CD14-positive monocyte (primary cell): ENCODE measurements around the gene SEC61B. TPM values are rescaled to one million over a fixed set of nuclear protein-coding genes. Genes with fewer than 3 reads are reported as not detected.

Experiments used
- DNase-seq, 3 donors: peaks; one replicate each; pipeline ENCODE4 v3.0.0-alpha.2; 2011 to 2022
- H2AFZ ChIP-seq: 2 replicates; pipeline ENCODE4 v1.6.0; 2012; ENCODE audit warnings: mild to moderate bottlenecking, low read depth, low read length, inconsistent platforms; ENCODE audit not compliant: insufficient read depth, poor library complexity, severe bottlenecking
- H3K27ac ChIP-seq, 2 donors: 1 replicate in 1 of 2; 2 replicates in 1 of 2; pipeline ENCODE4 v1.5.1; 2012 to 2013; ENCODE audit warnings: low read length in 2 of 2, control low read depth in 1 of 2, inconsistent platforms in 1 of 2, low read depth in 1 of 2, mild to moderate bottlenecking in 1 of 2
- H3K27me3 ChIP-seq, 2 donors: one replicate each; pipeline versions ENCODE4 v1.6.0 to v1.6.1; 2011 to 2013; ENCODE audit warnings: low read length in 2 of 2; ENCODE audit not compliant: control insufficient read depth in 2 of 2, insufficient read depth in 2 of 2
- H3K36me3 ChIP-seq, 2 donors: replicated peaks in 1 of 2; 1 replicate in 1 of 2; 2 replicates in 1 of 2; pipeline versions ENCODE4 v1.5.1 to v1.6.1; 2012 to 2013; ENCODE audit warnings: low read length in 2 of 2, control low read depth in 1 of 2, inconsistent platforms in 1 of 2, mild to moderate bottlenecking in 1 of 2; ENCODE audit not compliant: insufficient read depth in 2 of 2, control insufficient read depth in 1 of 2
- H3K4me1 ChIP-seq, 2 donors: 1 replicate in 1 of 2; 2 replicates in 1 of 2; pipeline versions ENCODE4 v1.5.1 to v1.6.1; 2012 to 2013; ENCODE audit warnings: low read length in 2 of 2, control low read depth in 1 of 2, inconsistent platforms in 1 of 2, mild to moderate bottlenecking in 1 of 2, moderate library complexity in 1 of 2; ENCODE audit not compliant: insufficient read depth in 2 of 2, control insufficient read depth in 1 of 2
- H3K4me2 ChIP-seq: replicated peaks from 2 replicates; pipeline ENCODE3; 2012; ENCODE audit warnings: low read length, moderate library complexity, mild to moderate bottlenecking; ENCODE audit not compliant: poor library complexity, severe bottlenecking; ENCODE audit errors: extremely low read depth
- H3K4me3 ChIP-seq, 3 experiments: fragments of 200-600 bp in 1 of 3; sonication (generic) in 1 of 3; replicated peaks in 1 of 3; 1 replicate in 2 of 3; 2 replicates in 1 of 3; pipeline ENCODE4 v1.5.1; 2011 to 2013; ENCODE audit warnings: low read length in 3 of 3, mild to moderate bottlenecking in 3 of 3, control low read depth in 2 of 3, low read depth in 2 of 3, inconsistent platforms in 1 of 3, moderate library complexity in 1 of 3
- H3K79me2 ChIP-seq: 2 replicates; pipeline ENCODE4 v1.6.0; 2012; ENCODE audit warnings: mild to moderate bottlenecking, control low read depth, inconsistent platforms, low read length, moderate library complexity; ENCODE audit not compliant: insufficient read depth
- H3K9ac ChIP-seq: 2 replicates; pipeline ENCODE4 v1.6.0; 2017; ENCODE audit warnings: low read length, mild to moderate bottlenecking; ENCODE audit not compliant: insufficient read depth, poor library complexity, severe bottlenecking
- H3K9me3 ChIP-seq, 2 donors: replicated peaks in 1 of 2; 1 replicate in 1 of 2; 2 replicates in 1 of 2; pipeline versions ENCODE4 v1.5.1 to v1.6.1; 2012 to 2013; ENCODE audit warnings: low read length in 2 of 2, control low read depth in 1 of 2; ENCODE audit not compliant: control insufficient read depth in 1 of 2, insufficient read depth in 1 of 2
- H4K20me1 ChIP-seq: 2 replicates; pipeline ENCODE4 v1.6.0; 2012; ENCODE audit warnings: mild to moderate bottlenecking, low read length, control low read depth, moderate library complexity; ENCODE audit not compliant: insufficient read depth
- H3K27ac Mint-ChIP-seq, 7 donors: one replicate each; pipeline ENCODE4 v1.8.0; 2020; ENCODE audit warnings: mild to moderate bottlenecking in 7 of 7, mixed read lengths in 7 of 7, moderate library complexity in 6 of 7, inconsistent platforms in 2 of 7
- H3K27me3 Mint-ChIP-seq, 3 donors: one replicate each; pipeline ENCODE4 v1.8.0; 2021 to 2022; ENCODE audit warnings: low read depth in 3 of 3, mild to moderate bottlenecking in 3 of 3, mixed read lengths in 3 of 3, moderate library complexity in 3 of 3, inconsistent platforms in 1 of 3
- H3K36me3 Mint-ChIP-seq, 2 donors: one replicate each; pipeline ENCODE4 v1.8.0; 2020; ENCODE audit warnings: mixed read lengths in 2 of 2, inconsistent platforms in 1 of 2, mild to moderate bottlenecking in 1 of 2
- H3K4me1 Mint-ChIP-seq: one replicate; pipeline ENCODE4 v1.8.0; 2020; ENCODE audit warnings: mild to moderate bottlenecking, mixed read lengths
- H3K4me3 Mint-ChIP-seq, 2 donors: one replicate each; pipeline ENCODE4 v1.8.0; 2020; ENCODE audit warnings: mild to moderate bottlenecking in 2 of 2, mixed read lengths in 2 of 2, moderate library complexity in 1 of 2
- H3K9me3 Mint-ChIP-seq, 7 donors: one replicate each; pipeline ENCODE4 v1.8.0; 2020 to 2022; ENCODE audit warnings: mixed read lengths in 7 of 7, mild to moderate bottlenecking in 6 of 7, moderate library complexity in 6 of 7, inconsistent platforms in 2 of 7
- CTCF ChIP-seq: fragments of 200-600 bp; IDR thresholded peaks from one replicate; pipeline ENCODE4 v1.8.0; 2022; ENCODE audit warnings: antibody characterized with exemption, mild to moderate bottlenecking
- WGBS: methylation state at CpG from one replicate; pipeline ENCODE4 v1.1.5; 2013; ENCODE audit warnings: missing lambda C conversion rate; ENCODE audit not compliant: insufficient coverage; 5-methylcytosine and 5-hydroxymethylcytosine counted together
- intact Hi-C, 2 donors: fragments of 100-400 bp; cut with micrococcal nuclease; formaldehyde crosslinking; loops; one replicate each; pipeline versions ENCODE4 v1.15.0 to v1.15.1; 2023
- polyA plus RNA-seq, 3 donors: library from polyadenylated mRNA; depleted of rRNA in 1 of 3; unstranded in 2 of 3; stranded (reverse) in 1 of 3; fragments of 300-500 nt in 2 of 3; fragments of >200 nt in 1 of 3; fragmentation: Illumina TruSeq in 2 of 3; gene quantifications; 1 replicate in 2 of 3; 2 replicates in 1 of 3; pipeline ENCODE4 v1.2.3, GENCODE V29; 2012 to 2021

Gene SEC61B
- polyA plus RNA-seq, 3 donors: 117 to 443 (median 421) TPM

DNA sequence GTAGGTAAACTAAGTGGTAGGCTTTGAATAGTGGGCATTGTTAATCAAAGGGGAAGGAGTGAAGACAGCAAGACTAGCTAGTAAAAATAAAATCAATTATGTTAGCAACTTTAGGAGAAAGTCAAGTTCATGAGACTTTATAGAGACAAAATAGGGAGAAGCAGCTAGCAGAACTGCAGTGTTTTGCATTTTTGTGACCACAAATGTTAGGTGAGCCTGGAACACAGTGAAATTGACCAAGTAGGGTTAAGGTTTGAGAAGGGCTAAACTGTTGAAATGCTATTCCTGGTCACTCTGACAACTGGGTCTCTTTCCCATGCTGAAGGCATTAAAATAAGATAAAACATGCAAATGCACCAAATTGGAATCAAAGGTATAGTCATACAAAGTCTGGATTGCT is 13.0 kb downstream of the SEC61B start:
- Mint-ChIP-seq H3K4me1 (peaks cover 10% of the 10 kb centered on the region), H3K36me3 (peaks cover 60 to 65% of the 10 kb centered on the region in 2 donors), H3K27me3 (no peaks in the 10 kb centered on the region), H3K4me3 (no peak overlapping the region), H3K9me3 (no peaks in the 10 kb centered on the region), H3K27ac (peak overlapping the region in 1 of 7 donors; percentile 11)
- H3K9ac ChIP-seq: no peak overlapping the region
- no peaks in the 10 kb centered on the region for H3K79me2 ChIP-seq
- peaks cover 34 to 67% of the 10 kb centered on the region in 2 donors for H3K36me3 ChIP-seq
- no peak overlapping the region for H3K4me3 ChIP-seq
- no peak for TF ChIP-seq CTCF
- no peak overlapping the region for H3K27ac ChIP-seq
- H3K9me3 ChIP-seq: no peaks in the 10 kb centered on the region
- no peaks in the 10 kb centered on the region for H3K4me1 ChIP-seq
- no peak overlapping the region for H3K4me2 ChIP-seq
- no peak overlapping the region for H2AFZ ChIP-seq
- no peak for DNase-seq
- H4K20me1 ChIP-seq: no peaks in the 10 kb centered on the region
- no peaks in the 10 kb centered on the region for H3K27me3 ChIP-seq
- intact Hi-C loops: no loop called here

DNA sequence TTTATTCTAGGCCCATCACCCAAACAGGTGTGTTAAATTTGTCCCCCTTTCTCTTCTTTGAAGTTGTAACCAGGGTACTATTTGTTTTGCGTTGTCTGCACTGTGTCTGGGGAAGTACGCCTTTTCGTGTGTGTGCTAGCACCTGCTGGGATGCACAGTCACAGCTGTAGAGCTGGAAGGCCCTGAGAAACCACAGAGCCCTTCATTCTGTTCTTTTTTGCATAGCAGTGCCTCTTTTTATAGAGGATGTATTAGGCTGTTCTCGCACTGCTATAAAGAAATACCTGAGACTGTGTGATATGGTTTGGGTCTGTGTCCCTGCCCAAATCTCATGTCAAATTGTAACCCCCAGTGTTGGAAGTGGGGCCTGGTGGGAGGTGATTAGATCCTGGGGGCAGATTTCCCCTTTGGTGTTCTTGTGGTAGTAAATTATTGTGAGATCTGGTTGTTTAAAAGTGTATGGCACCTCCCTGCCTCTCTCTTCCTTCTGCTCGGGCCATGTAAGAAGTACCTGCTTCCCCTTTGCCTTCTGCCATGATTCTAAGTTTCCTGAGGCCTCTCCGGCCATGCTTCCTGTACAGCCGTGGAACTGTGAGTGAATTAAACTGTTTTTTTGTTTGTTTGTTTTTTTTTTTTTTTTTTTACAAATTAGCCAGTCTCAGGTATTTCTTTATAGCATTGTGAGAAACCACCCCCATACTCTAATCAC is 14.0 kb downstream of the SEC61B start:
- no peak for DNase-seq
- no peak overlapping the region for H3K27ac ChIP-seq
- no peak overlapping the region for H3K4me3 Mint-ChIP-seq
- H3K27me3 Mint-ChIP-seq: no peaks in the 10 kb centered on the region
- intact Hi-C loops: no loop called here
- peak overlapping the region in 3 of 7 donors; percentile 18 to 51 (median 40) for H3K27ac Mint-ChIP-seq
- H3K9me3 Mint-ChIP-seq: no peaks in the 10 kb centered on the region
- H4K20me1 ChIP-seq: no peaks in the 10 kb centered on the region
- H3K9me3 ChIP-seq: no peaks in the 10 kb centered on the region
- no peak for TF ChIP-seq CTCF
- peaks cover 10% of the 10 kb centered on the region for H3K4me1 Mint-ChIP-seq
- no peaks in the 10 kb centered on the region for H3K4me1 ChIP-seq
- H3K79me2 ChIP-seq: no peaks in the 10 kb centered on the region
- H3K4me3 ChIP-seq: no peak overlapping the region
- no peaks in the 10 kb centered on the region for H3K27me3 ChIP-seq
- 7% methylated on average over 4 of the region's 7 CpGs for WGBS
- H2AFZ ChIP-seq: no peak overlapping the region
- H3K4me2 ChIP-seq: no peak overlapping the region
- no peak overlapping the region for H3K9ac ChIP-seq
- peaks cover 24 to 64% of the 10 kb centered on the region in 2 donors for H3K36me3 ChIP-seq
- H3K36me3 Mint-ChIP-seq: peaks cover 56 to 58% of the 10 kb centered on the region in 2 donors
